ENCODE data around the gene ABHD15.
A peak's percentile ranks its signal among the peaks of the same experiment; 100 is the strongest.

ABHD15 gene

GRCh38 chr17:29573871-29574731, 7.3 kb upstream of the ABHD15 start:
- DNase-seq (ENCODE audit: insufficient read length, low spot score), result no peak
- TF ChIP-seq CTCF (IDR thresholded peaks at IDR 0.05; ENCODE audit: insufficient read depth, missing control alignments), result no peak
- no peak for FAIRE-seq

DNA sequence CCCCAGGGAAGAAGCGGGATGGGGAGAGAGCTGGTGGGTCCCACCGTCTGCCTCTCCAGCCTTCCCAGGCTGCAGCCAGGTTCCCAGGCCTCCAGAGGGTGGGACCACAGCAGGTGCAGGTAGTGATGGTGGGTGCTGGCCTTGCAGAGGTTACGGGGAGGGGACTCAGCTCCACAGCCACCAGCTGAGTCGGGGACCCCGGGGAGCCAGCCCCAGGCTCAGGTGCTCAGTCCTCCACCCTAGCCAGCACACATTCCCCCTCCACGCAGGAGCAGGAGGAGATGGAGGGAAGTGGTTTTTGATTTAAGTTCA, 6.7 kb upstream of the ABHD15 start:
- FAIRE-seq (no peak), DNase-seq (ENCODE audit: insufficient read length, low spot score) (no peak)
- TF ChIP-seq CTCF (IDR thresholded peaks at IDR 0.05; ENCODE audit: insufficient read depth, missing control alignments), result no peak

- FAIRE-seq, result no peak
- TF ChIP-seq CTCF (IDR thresholded peaks at IDR 0.05; ENCODE audit: insufficient read depth, missing control alignments), result peak; percentile 14
- DNase-seq (ENCODE audit: insufficient read length, low spot score), result peak; percentile 65
These were observed 6.1 kb upstream of the ABHD15 start for GRCh38 chr17:29572691-29573557.

DNA sequence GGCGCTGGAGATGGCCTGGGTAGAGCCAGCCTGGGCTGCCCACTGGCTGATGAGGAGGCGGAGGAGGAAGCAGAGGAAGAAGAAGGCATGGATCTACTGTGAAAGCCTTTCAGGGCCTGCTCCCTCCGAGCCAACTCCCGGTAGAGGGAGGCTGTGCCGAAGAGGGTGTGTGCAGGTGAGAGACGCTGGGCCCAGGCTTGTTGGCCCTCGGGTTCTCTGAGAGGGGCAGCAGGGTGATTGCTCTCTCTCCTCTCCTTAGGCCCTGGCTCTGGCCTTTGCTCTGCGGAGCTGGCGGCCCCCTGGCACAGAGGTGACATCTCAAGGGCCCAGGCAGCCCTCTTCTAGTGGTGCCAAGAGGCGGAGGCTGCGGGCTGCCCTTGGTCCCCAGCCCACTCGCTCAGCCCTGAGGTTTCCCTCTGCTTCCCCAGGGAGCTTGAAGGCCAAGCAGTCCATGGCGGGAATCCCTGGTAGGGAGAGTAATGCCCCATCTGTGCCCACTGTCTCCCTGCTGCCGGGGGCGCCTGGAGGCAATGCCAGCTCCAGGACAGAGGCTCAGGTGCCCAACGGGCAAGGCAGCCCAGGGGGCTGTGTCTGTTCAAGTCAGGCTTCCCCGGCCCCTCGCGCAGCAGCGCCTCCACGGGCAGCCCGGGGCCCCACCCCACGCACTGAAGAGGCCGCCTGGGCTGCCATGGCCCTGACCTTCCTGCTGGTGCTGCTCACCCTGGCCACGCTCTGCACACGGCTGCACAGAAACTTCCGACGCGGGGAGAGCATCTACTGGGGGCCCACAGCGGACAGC, 5.2 kb upstream of the ABHD15 start:
- FAIRE-seq (no peak), DNase-seq (ENCODE audit: insufficient read length, low spot score) (no peak)
- no peak for TF ChIP-seq CTCF (IDR thresholded peaks at IDR 0.05; ENCODE audit: insufficient read depth, missing control alignments)

DNA sequence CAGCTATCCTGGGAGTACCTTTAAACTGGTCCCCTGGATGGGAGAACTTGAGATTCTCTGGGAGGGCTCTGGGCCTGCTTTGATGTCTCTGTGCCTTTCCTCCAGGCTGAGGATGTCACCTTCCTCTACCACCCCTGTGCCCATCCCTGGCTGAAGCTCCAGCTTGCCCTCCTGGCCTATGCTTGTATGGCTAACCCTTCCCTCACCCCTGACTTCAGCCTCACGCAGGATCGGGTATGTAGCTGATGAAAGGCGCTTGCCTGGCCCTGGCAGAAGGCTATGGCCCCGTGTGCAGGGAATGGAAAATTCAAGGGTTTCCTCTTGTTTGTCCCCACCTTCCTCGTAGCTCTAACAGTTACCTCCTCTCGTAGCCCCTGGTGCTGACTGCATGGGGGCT, 4.6 kb upstream of the ABHD15 start:
- no peak for DNase-seq (ENCODE audit: insufficient read length, low spot score)
- no peak for FAIRE-seq
- TF ChIP-seq CTCF (IDR thresholded peaks at IDR 0.05; ENCODE audit: insufficient read depth, missing control alignments), result no peak

- no peak for FAIRE-seq
These were observed 3.7 kb upstream of the ABHD15 start for GRCh38 chr17:29570521-29570920.

More at GRCh38 chr17:29570521-29570920, 3.7 kb upstream of the ABHD15 start:
- TF ChIP-seq CTCF (IDR thresholded peaks at IDR 0.05; ENCODE audit: insufficient read depth, missing control alignments), result no peak
- DNase-seq (ENCODE audit: insufficient read length, low spot score), result no peak

All from D721Med (cell line).